Gastroesophageal sphincter (tissue), 4 donors: ENCODE data around the gene JPT2. TPM values are rescaled to one million over a fixed set of nuclear protein-coding genes. Genes with fewer than 3 reads are reported as not detected.

ENCODE experiments used
- ATAC-seq: fragments of 150-250 bp; one replicate; pipeline ENCODE4 v1.9.1; 2016; ENCODE audit warnings: mild to moderate bottlenecking, moderate library complexity
- H3K27ac ChIP-seq, 4 donors: fragments of 200-600 bp; sonication (generic) in 3 of 4; 1 replicate in 3 of 4; 2 replicates in 1 of 4; pipeline ENCODE4 v1.5.1; 2016 to 2019
- H3K27me3 ChIP-seq: fragments of 200-600 bp; sonication (generic); one replicate; pipeline ENCODE4 v1.5.1; 2019
- H3K36me3 ChIP-seq, 2 donors: fragments of 200-600 bp; sonication (generic); one replicate each; pipeline ENCODE4 v1.5.1; 2019; ENCODE audit warnings: control low read depth in 1 of 2
- H3K4me1 ChIP-seq, 3 donors: fragments of 200-600 bp; sonication (generic); 1 replicate in 2 of 3; 2 replicates in 1 of 3; pipeline ENCODE4 v1.5.1; 2016 to 2019; ENCODE audit warnings: control low read depth in 2 of 3
- H3K4me3 ChIP-seq, 2 donors: fragments of 200-600 bp; sonication (generic); one replicate each; pipeline ENCODE4 v1.5.1; 2019; ENCODE audit warnings: mild to moderate bottlenecking in 1 of 2, moderate library complexity in 1 of 2
- H3K9me3 ChIP-seq, 3 donors: fragments of 200-600 bp; sonication (generic); one replicate each; pipeline ENCODE4 v1.5.1; 2017 to 2019; ENCODE audit warnings: control low read depth in 2 of 3
- CTCF ChIP-seq, 4 experiments: fragments of 200-600 bp in 2 of 4; fragments of 450-650 bp in 2 of 4; sonication (generic) in 1 of 4; IDR thresholded peaks; one replicate each; pipeline ENCODE4 v1.5.1; 2017 to 2019; ENCODE audit warnings: antibody characterized with exemption in 4 of 4, mild to moderate bottlenecking in 2 of 4, moderate library complexity in 2 of 4
- EP300 ChIP-seq: sonication (generic); formaldehyde crosslinking; IDR thresholded peaks from one replicate; pipeline ENCODE4 v1.6.1; 2017; ENCODE audit warnings: antibody characterized with exemption, mild to moderate bottlenecking
- POLR2A ChIP-seq, 2 donors: fragments of 450-650 bp; IDR thresholded peaks; one replicate each; pipeline ENCODE4 v1.6.1; 2017; ENCODE audit warnings: antibody characterized with exemption in 2 of 2, mild to moderate bottlenecking in 2 of 2, moderate library complexity in 1 of 2
- POLR2AphosphoS5 ChIP-seq: sonication (generic); formaldehyde crosslinking; IDR thresholded peaks from one replicate; pipeline ENCODE4 v1.6.1; 2017; ENCODE audit warnings: antibody characterized with exemption
- WGBS, 2 donors: methylation state at CpG; one replicate each; pipeline ENCODE4 v1.1.5; 2018; ENCODE audit warnings: low coverage in 1 of 2; 5-methylcytosine and 5-hydroxymethylcytosine counted together
- total RNA-seq, 4 donors: library from RNA; depleted of rRNA; stranded (reverse); fragments of >200 nt; gene quantifications; one replicate each; pipeline ENCODE4 v1.1.0, GENCODE V29; 2016

The JPT2 gene
- total RNA-seq, 4 donors from 2014 or later: 21.4 to 49.9 (median 31.6) TPM

- TF ChIP-seq POLR2AphosphoS5 (no peak), POLR2A (IDR thresholded peaks at IDR 0.05) (no peak), EP300 (no peak), CTCF (IDR thresholded peaks at IDR 0.05) (no peak)
- Histone ChIP-seq H3K9me3 (no peaks in the 10 kb centered on the region), H3K4me3 (no peak overlapping the region), H3K36me3 (peaks cover 0 to 84% of the 10 kb centered on the region in 2 donors), H3K27me3 (no peaks in the 10 kb centered on the region), H3K27ac (no peak overlapping the region), H3K4me1 (no peaks in the 10 kb centered on the region)
- 89 to 94% methylated on average over 12 to 13 of the region's 17 CpGs for WGBS, 2 donors
- ATAC-seq: no peak
Observed at GRCh38 chr16:1687427-1688316, 9.6 kb downstream of the JPT2 start.

DNA sequence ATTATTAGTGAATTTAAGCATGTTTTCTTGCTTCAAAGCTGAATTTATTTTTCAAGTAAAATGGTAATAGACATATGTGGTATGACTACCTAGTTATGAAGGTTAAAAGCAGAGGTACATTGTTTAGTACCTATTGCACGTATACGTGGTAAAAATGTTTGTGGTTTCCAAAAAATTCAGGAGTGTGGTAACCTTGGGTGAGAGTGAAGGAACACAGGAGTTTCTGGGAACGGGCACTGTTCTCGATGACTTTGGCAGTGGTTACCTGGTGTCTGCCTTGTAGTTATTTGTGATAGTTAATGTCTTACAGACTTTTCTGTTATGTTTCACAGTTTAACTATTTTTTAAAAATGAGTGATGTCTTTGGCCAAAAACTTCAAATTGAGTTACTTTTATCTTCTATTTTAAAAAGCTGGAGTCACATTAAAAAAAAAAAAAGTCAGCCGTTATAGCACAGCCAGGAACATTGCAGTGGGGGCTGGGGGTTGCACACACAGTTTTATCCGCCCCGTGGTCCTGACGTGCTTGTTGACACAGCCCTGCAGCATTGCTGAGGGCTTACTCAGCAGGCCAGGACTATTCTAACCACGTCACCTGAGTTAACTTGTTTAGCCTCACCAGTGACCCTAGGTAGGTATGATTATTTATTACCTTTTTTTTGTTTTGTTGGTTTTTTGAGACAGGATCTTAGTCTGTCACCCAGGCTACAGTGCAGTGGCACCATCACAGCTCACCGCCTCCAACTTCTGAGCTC, 10.9 kb downstream of the JPT2 start:
- H3K36me3 ChIP-seq: peaks cover 0 to 90% of the 10 kb centered on the region in 2 donors
- H3K4me3 ChIP-seq: no peak overlapping the region
- no peak for TF ChIP-seq EP300
- TF ChIP-seq POLR2A (IDR thresholded peaks at IDR 0.05): no peak
- TF ChIP-seq CTCF (IDR thresholded peaks at IDR 0.05): no peak
- no peak for TF ChIP-seq POLR2AphosphoS5
- H3K27ac ChIP-seq: no peak overlapping the region
- H3K4me1 ChIP-seq: no peaks in the 10 kb centered on the region
- ATAC-seq: no peak
- 77 to 84% methylated on average over 8 to 10 of the region's 10 CpGs for WGBS, 2 donors
- H3K27me3 ChIP-seq: no peaks in the 10 kb centered on the region
- H3K9me3 ChIP-seq: no peaks in the 10 kb centered on the region

- Histone ChIP-seq H3K27me3 (no peaks in the 10 kb centered on the region), H3K27ac (no peak overlapping the region), H3K36me3 (peaks cover 0 to 93% of the 10 kb centered on the region in 2 donors), H3K9me3 (no peaks in the 10 kb centered on the region), H3K4me1 (no peaks in the 10 kb centered on the region), H3K4me3 (no peak overlapping the region)
- TF ChIP-seq POLR2AphosphoS5: no peak
- TF ChIP-seq CTCF (IDR thresholded peaks at IDR 0.05): no peak
- no peak for TF ChIP-seq POLR2A (IDR thresholded peaks at IDR 0.05)
- no peak for TF ChIP-seq EP300
- ATAC-seq: no peak
- WGBS, 2 donors: 86% methylated on average over 1 of the region's 13 CpGs; no CpG with 5 or more reads in 1 of the 2 donors
Observed at GRCh38 chr16:1689853-1690252, 11.8 kb downstream of the JPT2 start.

GRCh38 chr16:1690810-1691209, 12.7 kb downstream of the JPT2 start:
- Histone ChIP-seq H3K27me3 (no peaks in the 10 kb centered on the region), H3K36me3 (peaks cover 0 to 94% of the 10 kb centered on the region in 2 donors), H3K4me1 (no peaks in the 10 kb centered on the region), H3K4me3 (no peak overlapping the region), H3K9me3 (no peaks in the 10 kb centered on the region), H3K27ac (no peak overlapping the region)
- TF ChIP-seq POLR2AphosphoS5 (no peak), CTCF (IDR thresholded peaks at IDR 0.05) (no peak), EP300 (no peak), POLR2A (IDR thresholded peaks at IDR 0.05) (no peak)
- 71% methylated on average over 1 of the region's 1 CpG; no CpG with 5 or more reads in 1 of the 2 donors for WGBS, 2 donors
- ATAC-seq: no peak
